Upper lobe of left lung (tissue), 4 donors: Measurements from ENCODE around the gene SELPLG.

Experiments used
- CTCF ChIP-seq, 6 experiments: fragments of 450-650 bp in 4 of 6; fragments of 200-600 bp in 2 of 6; sonication (generic) in 2 of 6; IDR thresholded peaks; one replicate each; pipeline ENCODE4 v1.5.1; 2016 to 2019; ENCODE audit warnings: antibody characterized with exemption in 6 of 6
- EP300 ChIP-seq, 4 donors: sonication (generic); formaldehyde crosslinking; IDR thresholded peaks; one replicate each; pipeline ENCODE4 v1.5.1; 2017; ENCODE audit warnings: antibody characterized with exemption in 4 of 4, control low read depth in 2 of 4
- POLR2A ChIP-seq, 4 donors: fragments of 450-650 bp; IDR thresholded peaks; one replicate each; pipeline ENCODE4 v1.5.1; 2016 to 2017; ENCODE audit warnings: antibody characterized with exemption in 4 of 4, mild to moderate bottlenecking in 2 of 4
- POLR2AphosphoS5 ChIP-seq, 2 donors: sonication (generic); formaldehyde crosslinking; IDR thresholded peaks; one replicate each; pipeline ENCODE4 v1.5.1; 2017; ENCODE audit warnings: antibody characterized with exemption in 2 of 2

GRCh38 chr12:108668063-108668462, 34.4 kb upstream of the SELPLG start:
- TF ChIP-seq POLR2A (IDR thresholded peaks at IDR 0.05) (no peak), POLR2AphosphoS5 (IDR thresholded peaks at IDR 0.05) (no peak), CTCF (IDR thresholded peaks at IDR 0.05) (no peak), EP300 (IDR thresholded peaks at IDR 0.05) (no peak)
